IMR-90 (cell line): ENCODE measurements around the gene KCNJ6. TPM values are rescaled to one million over a fixed set of nuclear protein-coding genes. Genes with fewer than 3 reads are reported as not detected.

Source experiments
- ATAC-seq: fragments of 200-7000 bp; cut with Tn5 transposase; 2 replicates; pipeline ENCODE4 v1.9.1; 2020; ENCODE audit warnings: low read depth, mild to moderate bottlenecking, moderate library complexity
- BruUV-seq: library from RNA; stranded (reverse); fragments of 400-500 nt; replicated peaks from 2 replicates; lab custom pipeline; 2021; lab: Mats Ljungman, UMichigan
- CTCF ChIA-PET: fragments of 300-600 bp; formaldehyde crosslinking; extraction: SDS; loops from one replicate; lab custom pipeline; 2021; ENCODE audit warnings: antibody characterized with exemption; lab: Yijun Ruan, JAX
- POLR2A ChIA-PET: fragments of 300-600 bp; sonication (Branson Sonifier 250); formaldehyde crosslinking; loops from one replicate; lab custom pipeline; 2022; ENCODE audit warnings: antibody characterized with exemption; ENCODE audit not compliant: unreplicated experiment; lab: Charles Lee
- DNase-seq: peaks from one replicate; pipeline ENCODE4 v3.0.0; 2013
- H2AFZ ChIP-seq: replicated peaks from 2 replicates; pipeline ENCODE3; 2013; ENCODE audit warnings: low read length, mild to moderate bottlenecking; ENCODE audit not compliant: poor library complexity
- H2AK5ac ChIP-seq: 2 replicates; pipeline ENCODE4 v1.6.1; 2013; ENCODE audit warnings: low read depth, low read length, inconsistent platforms
- H2AK9ac ChIP-seq: replicated peaks from 2 replicates; pipeline ENCODE3; 2013; ENCODE audit warnings: mild to moderate bottlenecking, low read depth, low read length, moderate library complexity; ENCODE audit not compliant: poor library complexity
- H2BK120ac ChIP-seq: 2 replicates; pipeline ENCODE4 v1.6.1; 2013; ENCODE audit warnings: low read depth, low read length, inconsistent platforms
- H2BK15ac ChIP-seq: 3 replicates; pipeline ENCODE4 v1.6.1; 2013; ENCODE audit warnings: low read depth, low read length, inconsistent platforms
- H2BK20ac ChIP-seq: 2 replicates; pipeline ENCODE4 v1.6.1; 2013; ENCODE audit warnings: low read depth, mild to moderate bottlenecking, inconsistent platforms, low read length, moderate library complexity
- H2BK5ac ChIP-seq: 2 replicates; pipeline ENCODE4 v1.6.1; 2013; ENCODE audit warnings: mild to moderate bottlenecking, low read depth, low read length, inconsistent platforms; ENCODE audit not compliant: poor library complexity, severe bottlenecking
- H3K14ac ChIP-seq: replicated peaks from 2 replicates; pipeline ENCODE4 v1.6.1; 2013; ENCODE audit warnings: low read depth, low read length, inconsistent platforms
- H3K18ac ChIP-seq: 2 replicates; pipeline ENCODE4 v1.6.1; 2013; ENCODE audit warnings: low read depth, low read length, control low read depth
- H3K23ac ChIP-seq: 2 replicates; pipeline ENCODE4 v1.6.1; 2013; ENCODE audit warnings: low read depth, low read length, inconsistent platforms
- H3K27ac ChIP-seq: 2 replicates; pipeline ENCODE4 v1.5.1; 2013; ENCODE audit warnings: mild to moderate bottlenecking, control low read depth, low read length; ENCODE audit not compliant: insufficient read depth
- H3K27me3 ChIP-seq: 2 replicates; pipeline ENCODE4 v1.6.1; 2013; ENCODE audit warnings: low read length; ENCODE audit not compliant: control insufficient read depth, insufficient read depth
- H3K36me3 ChIP-seq: 2 replicates; pipeline ENCODE4 v1.6.1; 2013; ENCODE audit warnings: low read length, mixed read lengths; ENCODE audit not compliant: control insufficient read depth, insufficient read depth
- H3K4ac ChIP-seq: 2 replicates; pipeline ENCODE4 v1.6.1; 2013; ENCODE audit warnings: low read depth, low read length, inconsistent platforms
- H3K4me1 ChIP-seq: 2 replicates; pipeline ENCODE4 v1.6.1; 2013; ENCODE audit warnings: low read length, mixed read lengths; ENCODE audit not compliant: control insufficient read depth, insufficient read depth
- H3K4me2 ChIP-seq: 2 replicates; pipeline ENCODE4 v1.6.1; 2013; ENCODE audit warnings: low read depth, mild to moderate bottlenecking, control low read depth, low read length, moderate library complexity
- H3K4me3 ChIP-seq: 2 replicates; pipeline ENCODE4 v1.5.1; 2013; ENCODE audit warnings: low read depth, mild to moderate bottlenecking, control low read depth, low read length, moderate library complexity; ENCODE audit not compliant: insufficient read depth
- H3K56ac ChIP-seq: 2 replicates; pipeline ENCODE4 v1.6.1; 2013; ENCODE audit warnings: low read length, inconsistent platforms; ENCODE audit not compliant: insufficient read depth; ENCODE audit errors: extremely low read depth
- H3K79me1 ChIP-seq, 2 experiments: 2 replicates each; pipeline ENCODE4 v1.6.1; 2013; ENCODE audit warnings: low read length in 2 of 2, inconsistent platforms in 1 of 2, low read depth in 1 of 2
- H3K9ac ChIP-seq: 2 replicates; pipeline ENCODE4 v1.6.1; 2013; ENCODE audit warnings: low read depth, low read length, control low read depth
- H3K9me1 ChIP-seq: 2 replicates; pipeline ENCODE4 v1.6.1; 2013; ENCODE audit warnings: low read length, inconsistent platforms; ENCODE audit not compliant: insufficient read depth
- H3K9me3 ChIP-seq: 2 replicates; pipeline ENCODE4 v1.6.1; 2013; ENCODE audit warnings: low read length; ENCODE audit not compliant: control insufficient read depth, insufficient read depth
- H4K20me1 ChIP-seq: 2 replicates; pipeline ENCODE4 v1.6.1; 2013; ENCODE audit warnings: low read length, inconsistent platforms; ENCODE audit not compliant: insufficient read depth
- H4K5ac ChIP-seq: 2 replicates; pipeline ENCODE4 v1.6.1; 2013; ENCODE audit warnings: mild to moderate bottlenecking, low read depth, low read length, control low read depth
- H4K8ac ChIP-seq, 2 experiments: 2 replicates each; pipeline ENCODE4 v1.6.1; 2013; ENCODE audit warnings: low read depth in 2 of 2, low read length in 2 of 2, control low read depth in 1 of 2, inconsistent platforms in 1 of 2
- H4K91ac ChIP-seq: 2 replicates; pipeline ENCODE4 v1.6.1; 2013; ENCODE audit warnings: low read depth, low read length, inconsistent platforms; ENCODE audit not compliant: insufficient read depth
- BHLHE40 ChIP-seq: fragments of 150-350 bp; IDR thresholded peaks from 2 replicates; pipeline ENCODE4 v1.6.1; 2016; ENCODE audit warnings: mild to moderate bottlenecking, low read depth, low read length
- CEBPB ChIP-seq: IDR thresholded peaks from 2 replicates; pipeline ENCODE4 v1.6.1; 2012; ENCODE audit warnings: low read depth, low read length, improper control_type of control experiment
- MAFK ChIP-seq: IDR thresholded peaks from 2 replicates; pipeline ENCODE4 v1.6.1; 2012; ENCODE audit warnings: low read depth, low read length, improper control_type of control experiment
- MAZ ChIP-seq: IDR thresholded peaks from 2 replicates; pipeline ENCODE4 v1.6.1; 2012; ENCODE audit warnings: low read depth, mild to moderate bottlenecking, low read length, improper control_type of control experiment, moderate library complexity, borderline replicate concordance
- MXI1 ChIP-seq: IDR thresholded peaks from 2 replicates; pipeline ENCODE4 v1.6.1; 2012; ENCODE audit warnings: low read depth, mild to moderate bottlenecking, low read length, moderate library complexity, borderline replicate concordance
- NFE2L2 ChIP-seq: fragments of 150-350 bp; IDR thresholded peaks from 2 replicates; pipeline ENCODE4 v1.6.1; 2016; ENCODE audit warnings: low read depth, mild to moderate bottlenecking, low read length
- POLR2A ChIP-seq: IDR thresholded peaks from 2 replicates; pipeline ENCODE4 v1.6.1; 2012; ENCODE audit warnings: mild to moderate bottlenecking, low read depth, low read length
- RCOR1 ChIP-seq: IDR thresholded peaks from 2 replicates; pipeline ENCODE4 v1.6.1; 2012; ENCODE audit warnings: mild to moderate bottlenecking, low read length, improper control_type of control experiment; ENCODE audit not compliant: insufficient replicate concordance
- RFX5 ChIP-seq: IDR thresholded peaks from 2 replicates; pipeline ENCODE4 v1.8.0; 2012; ENCODE audit warnings: low read depth, mild to moderate bottlenecking, low read length, moderate library complexity
- WGBS, 2 experiments: methylation state at CpG; one replicate each; pipeline versions ENCODE4 v1.1.5 to v1.1.7; 2013; ENCODE audit warnings: missing lambda C conversion rate in 2 of 2; ENCODE audit not compliant: insufficient read length in 1 of 2; ENCODE audit errors: extremely low coverage in 2 of 2; 5-methylcytosine and 5-hydroxymethylcytosine counted together
- dilution Hi-C: fragments of 300-500 bp; cut with HindIII; formaldehyde crosslinking; loops from one replicate; pipeline ENCODE4 v1.14.3; 2018; ENCODE audit warnings: low sequenced_read_pairs; ENCODE audit not compliant: unreplicated experiment
- in situ Hi-C: fragments of 300-500 bp; cut with MboI; formaldehyde crosslinking; loops from 3 replicates; pipeline ENCODE4 v1.14.3; 2019; ENCODE audit warnings: low sequenced_read_pairs, inconsistent platforms, mixed read lengths
- intact Hi-C: fragments of 100-400 bp; cut with micrococcal nuclease; formaldehyde crosslinking; loops from 2 replicates; pipeline ENCODE4 v1.10.0; 2022
- polyA plus RNA-seq, 3 experiments: library from polyadenylated mRNA; depleted of rRNA; stranded (reverse); fragments of >200 nt; gene quantifications; 2 replicates each; pipeline ENCODE4 v1.2.3, GENCODE V29; 2012; ENCODE audit warnings: low replicate concordance in 1 of 3
- total RNA-seq: library from RNA; depleted of rRNA; stranded (reverse); fragments of >200 nt; gene quantifications from 2 replicates; pipeline ENCODE4 v1.2.3, GENCODE V29; 2012
- TF ChIP-seq, protein P1 (sequence below): fragments of 150-350 bp; IDR thresholded peaks from 2 replicates; pipeline ENCODE4 v1.6.1; 2016; ENCODE audit warnings: low read depth, mild to moderate bottlenecking, low read length, moderate library complexity, borderline replicate concordance
- TF ChIP-seq, protein P2 (sequence below): fragments of 150-350 bp; IDR thresholded peaks from 2 replicates; pipeline ENCODE4 v1.6.1; 2017; ENCODE audit warnings: mild to moderate bottlenecking, antibody characterized with exemption, low read length, low read depth

KCNJ6 gene
- total and polyA plus RNA-seq, 2 of the 4 experiments (the other 2 are of a cell fraction), result under 0.01 to 0.02 TPM

DNA sequence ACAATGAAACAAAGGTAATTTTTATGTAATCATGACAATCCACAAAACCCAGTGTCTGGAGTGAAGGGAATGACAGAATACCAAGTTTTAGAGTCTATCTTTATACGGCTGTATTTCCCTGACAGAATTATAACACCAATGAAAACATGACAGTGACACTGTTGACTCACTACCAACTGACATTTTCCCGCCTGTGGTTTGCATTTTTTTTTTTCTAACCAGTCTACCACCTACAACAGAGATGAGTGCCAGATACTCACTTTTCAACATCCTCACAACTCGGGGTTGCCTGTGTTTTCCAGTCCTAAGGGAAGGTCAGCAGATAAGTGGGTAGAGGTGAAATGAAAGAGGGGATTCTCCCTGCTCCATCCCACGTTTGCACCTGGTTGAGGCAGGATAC lies 118.9 kb downstream of the KCNJ6 start (continued):
- no peak for TF ChIP-seq NFE2L2
- no peak for TF ChIP-seq RFX5

- no peaks in the 10 kb centered on the region for H3K27me3 ChIP-seq
- peak overlapping the region; percentile 43 for H2AFZ ChIP-seq
- no peak overlapping the region for H3K4me3 ChIP-seq
- ChIA-PET POLR2A (interaction anchor here (0.5 kb wide), 1 partner anchor 556 kb away, joined by 3 read pairs; no protein-coding TSS in a partner anchor), CTCF (no interaction called here)
- no peak overlapping the region for H3K27ac ChIP-seq
- H3K9me3 ChIP-seq, result no peaks in the 10 kb centered on the region
- intact Hi-C loops, result no loop called here
- no peak overlapping the region for H2BK5ac ChIP-seq
- H3K23ac ChIP-seq, result no peak overlapping the region
- H3K4ac ChIP-seq, result peak overlapping the region; percentile 13; the same call in 1 of the 2 replicates
- peaks cover 14% of the 10 kb centered on the region for H3K4me1 ChIP-seq
- no TSS peak for BruUV-seq
- H3K4me2 ChIP-seq, result no peak overlapping the region
- dilution Hi-C loops, result no loop called here
- H3K9me1 ChIP-seq, result peaks cover 16% of the 10 kb centered on the region
- H3K9ac ChIP-seq, result no peak overlapping the region
- H2AK9ac ChIP-seq, result no peak overlapping the region
- H4K8ac ChIP-seq, result no peak overlapping the region
- H2BK20ac ChIP-seq, result peak overlapping the region; percentile 59
- WGBS, 2 experiments, result 98% methylated on average over 11 of the region's 13 CpGs; no CpG with 5 or more reads in 1 of the 2 experiments
- H3K56ac ChIP-seq, result no peak overlapping the region
- H2BK15ac ChIP-seq, result no peak overlapping the region
- ATAC-seq, result no peak
- in situ Hi-C loops, result no loop called here
- no peaks in the 10 kb centered on the region for H3K36me3 ChIP-seq
- TF ChIP-seq, protein P1, sequence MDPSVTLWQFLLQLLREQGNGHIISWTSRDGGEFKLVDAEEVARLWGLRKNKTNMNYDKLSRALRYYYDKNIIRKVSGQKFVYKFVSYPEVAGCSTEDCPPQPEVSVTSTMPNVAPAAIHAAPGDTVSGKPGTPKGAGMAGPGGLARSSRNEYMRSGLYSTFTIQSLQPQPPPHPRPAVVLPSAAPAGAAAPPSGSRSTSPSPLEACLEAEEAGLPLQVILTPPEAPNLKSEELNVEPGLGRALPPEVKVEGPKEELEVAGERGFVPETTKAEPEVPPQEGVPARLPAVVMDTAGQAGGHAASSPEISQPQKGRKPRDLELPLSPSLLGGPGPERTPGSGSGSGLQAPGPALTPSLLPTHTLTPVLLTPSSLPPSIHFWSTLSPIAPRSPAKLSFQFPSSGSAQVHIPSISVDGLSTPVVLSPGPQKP, result no peak
- no peak for TF ChIP-seq RFX5
- no peak for TF ChIP-seq MAZ
- no peak for TF ChIP-seq MXI1
- TF ChIP-seq RCOR1, result no peak
- TF ChIP-seq CEBPB, result no peak
- TF ChIP-seq POLR2A, result no peak
- TF ChIP-seq, protein P2, sequence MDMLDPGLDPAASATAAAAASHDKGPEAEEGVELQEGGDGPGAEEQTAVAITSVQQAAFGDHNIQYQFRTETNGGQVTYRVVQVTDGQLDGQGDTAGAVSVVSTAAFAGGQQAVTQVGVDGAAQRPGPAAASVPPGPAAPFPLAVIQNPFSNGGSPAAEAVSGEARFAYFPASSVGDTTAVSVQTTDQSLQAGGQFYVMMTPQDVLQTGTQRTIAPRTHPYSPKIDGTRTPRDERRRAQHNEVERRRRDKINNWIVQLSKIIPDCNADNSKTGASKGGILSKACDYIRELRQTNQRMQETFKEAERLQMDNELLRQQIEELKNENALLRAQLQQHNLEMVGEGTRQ, result no peak
- no peak for TF ChIP-seq BHLHE40
- TF ChIP-seq NFE2L2, result no peak
- TF ChIP-seq MAFK, result no peak
- H3K18ac ChIP-seq, result no peak overlapping the region
- DNase-seq, result no peak
- peak overlapping the region; percentile 45 for H2BK120ac ChIP-seq
- peak overlapping the region; percentile 26; the same call in 1 of the 2 replicates for H2AK5ac ChIP-seq
- H3K14ac ChIP-seq, result no peak overlapping the region
- H3K79me1 ChIP-seq, result no peaks in the 10 kb centered on the region
- H4K20me1 ChIP-seq, result no peaks in the 10 kb centered on the region
- no peak overlapping the region for H4K5ac ChIP-seq
- H4K91ac ChIP-seq, result peak overlapping the region; percentile 33
Observed at GRCh38 chr21:37796011-37796410, 120.2 kb downstream of the KCNJ6 start.
